Renal cortical epithelial cell (primary cell): ENCODE measurements around the gene RND1. TPM values are rescaled to one million over a fixed set of nuclear protein-coding genes. Genes with fewer than 3 reads are reported as not detected.
"Not testable (repeated sequence)": the region's sequence is repeated elsewhere in the genome, so short reads cannot be mapped to it uniquely, and the experiment has no call there.

ENCODE experiments used
- DNase-seq: peaks from one replicate; pipeline ENCODE4 v3.0.0-alpha.2; 2011; ENCODE audit warnings: low read depth
- total RNA-seq: library from RNA; depleted of rRNA; stranded (reverse); fragments of >200 nt; gene quantifications from 2 replicates; pipeline ENCODE4 v1.2.3, GENCODE V29; 2014

Gene RND1
- total RNA-seq, 1 donor from 2014 or later, result 0.40 TPM

DNA sequence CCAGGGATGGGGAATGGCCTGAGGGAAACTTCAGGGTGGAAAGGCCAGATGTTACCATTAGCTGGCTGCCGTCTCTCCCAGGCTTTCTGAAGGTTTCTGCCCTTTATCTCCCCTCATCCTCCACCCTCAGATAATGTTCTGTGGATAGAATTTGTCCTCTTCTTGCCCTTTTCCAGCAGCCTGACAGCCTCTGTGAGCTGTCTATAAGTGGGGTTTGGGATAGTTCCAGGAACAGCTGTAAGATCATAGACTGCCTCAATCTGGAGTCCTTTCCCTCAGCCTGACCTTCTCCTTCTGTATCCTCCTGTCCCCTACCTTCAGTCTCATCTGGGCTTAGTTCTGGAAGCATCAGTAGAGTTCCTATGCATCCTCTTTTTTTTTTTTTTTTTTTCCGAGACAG, 2.8 kb upstream of the RND1 start:
- no peak for DNase-seq

DNA sequence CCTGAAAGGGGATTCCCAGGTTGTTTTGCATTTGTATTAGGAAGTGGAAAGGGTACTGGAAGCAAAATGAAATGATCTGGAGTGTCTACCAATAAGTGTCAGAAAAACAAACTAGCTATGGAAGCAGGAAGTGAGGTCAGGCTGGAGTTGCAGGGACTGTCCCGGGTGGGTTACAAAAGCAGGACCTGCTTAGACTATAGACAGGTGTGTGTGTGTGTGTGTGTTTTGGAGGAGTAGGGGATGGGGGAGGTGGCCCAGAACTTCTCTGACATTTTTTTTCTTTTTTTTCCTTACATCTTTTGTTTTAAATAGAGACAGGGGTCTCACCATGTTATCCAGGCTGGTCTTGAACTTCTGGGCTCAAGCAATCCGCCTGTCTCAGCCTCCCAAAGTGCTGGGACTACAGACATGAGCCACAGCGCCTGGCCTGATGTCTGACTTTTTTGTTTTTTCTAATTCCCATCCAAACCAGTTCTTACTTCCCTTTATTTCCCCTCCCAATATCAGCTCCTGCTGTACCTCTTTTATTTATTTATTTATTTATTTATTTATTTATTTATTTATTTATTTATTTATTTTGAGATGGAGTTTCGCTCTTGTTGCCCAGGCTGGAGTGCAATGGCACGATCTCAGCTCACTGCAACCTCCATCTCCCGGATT, 512 bp upstream of the RND1 start:
- DNase-seq, result no peak

DNA sequence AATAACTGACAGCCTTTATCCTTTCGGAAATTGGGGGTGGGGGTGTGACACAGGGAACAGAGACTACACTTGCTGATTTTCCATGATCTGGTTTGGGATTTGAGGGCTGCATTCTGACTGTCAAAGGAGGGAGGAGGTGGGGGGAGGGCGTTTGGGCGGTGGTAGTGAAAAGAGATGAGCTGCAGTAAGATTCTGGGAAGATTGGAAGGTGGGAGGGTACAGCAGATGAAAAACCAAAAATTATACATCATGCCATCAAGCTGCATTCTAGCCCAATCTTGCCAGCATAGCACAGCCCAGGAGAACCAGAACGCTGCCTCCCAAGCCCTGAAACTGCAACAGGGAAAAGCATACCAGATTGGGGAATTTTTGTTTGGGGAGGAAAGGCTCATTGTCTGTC, 2.4 kb downstream of the RND1 start:
- no peak for DNase-seq

DNA sequence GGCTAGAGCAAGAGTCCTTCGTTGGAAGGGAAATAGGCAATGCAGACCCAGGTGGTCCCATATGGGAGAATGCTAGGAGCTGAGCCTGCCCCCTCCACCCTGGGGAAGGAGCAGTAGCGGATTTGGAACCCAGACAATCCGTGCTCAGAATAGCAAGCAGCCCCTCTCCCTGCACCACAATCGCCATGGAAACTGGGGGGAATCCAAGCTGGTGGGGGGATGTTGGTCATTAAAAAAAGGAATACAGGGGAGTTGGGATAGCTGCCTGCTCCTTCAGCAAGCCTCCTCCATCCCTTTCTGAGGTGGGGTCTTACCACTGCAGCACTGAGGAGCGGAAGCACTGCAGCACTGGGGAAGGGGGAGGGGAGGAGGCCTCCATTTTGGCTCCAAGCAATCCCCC, 2.9 kb downstream of the RND1 start:
- DNase-seq, result no peak

DNA sequence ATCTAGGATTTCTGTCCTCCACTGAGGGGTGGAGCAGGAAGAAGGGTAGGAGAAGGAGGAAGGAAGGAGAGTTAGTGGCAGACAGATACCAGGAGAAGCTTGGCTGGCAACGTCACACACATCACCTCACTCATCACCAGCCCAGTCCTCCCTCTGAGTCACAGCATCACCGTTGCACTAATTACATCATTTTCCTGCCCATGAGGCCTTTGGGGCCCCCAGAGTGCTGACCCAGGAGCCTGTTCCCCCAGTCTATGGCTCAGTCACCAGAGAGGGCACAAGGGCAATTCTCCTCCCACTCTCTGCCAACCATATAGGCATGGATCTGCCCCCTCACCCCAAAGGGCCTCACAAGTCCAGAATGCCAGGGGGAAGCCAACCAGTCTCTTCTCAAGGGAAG, 4.6 kb downstream of the RND1 start:
- DNase-seq, result no peak

DNA sequence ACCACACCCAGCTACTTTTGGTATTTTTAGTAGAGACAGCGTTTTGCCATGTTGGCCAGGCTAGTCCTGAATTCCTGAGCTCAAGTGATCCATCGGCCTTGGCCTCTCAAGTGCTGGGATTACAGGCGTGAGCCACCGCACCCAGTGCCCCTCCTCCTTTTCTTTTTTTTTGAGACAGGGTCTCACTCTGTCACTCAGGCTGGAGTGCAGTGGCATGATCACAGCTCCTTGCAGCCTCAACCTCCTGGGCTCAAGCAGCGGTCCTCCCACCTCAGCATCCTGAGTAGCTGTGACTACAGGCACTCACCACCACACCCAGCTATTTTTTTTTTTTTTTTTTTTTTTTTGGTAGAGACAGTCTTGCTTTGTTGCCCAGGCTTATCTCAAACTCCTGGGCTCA, 5.4 kb downstream of the RND1 start:
- DNase-seq, result not testable (repeated sequence)

DNA sequence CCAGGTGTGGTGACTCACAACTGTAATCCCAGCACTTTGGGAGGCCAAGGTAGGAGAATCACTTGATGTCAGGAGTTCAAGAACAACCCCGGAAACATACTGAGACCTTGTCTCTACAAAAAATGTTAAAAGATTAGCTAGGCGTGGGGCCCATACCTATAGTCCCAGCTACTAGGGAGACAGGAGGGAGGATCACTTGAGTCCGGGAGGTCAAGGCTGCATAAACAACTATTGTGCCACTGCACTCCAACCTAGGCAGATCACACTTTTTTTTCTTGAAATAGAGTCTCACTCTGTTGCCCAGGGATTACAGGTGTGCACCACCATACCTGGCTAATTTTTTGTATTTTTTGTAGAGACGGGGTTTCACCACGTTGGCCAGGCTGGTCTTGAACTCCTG, 6.1 kb downstream of the RND1 start:
- no peak for DNase-seq

DNA sequence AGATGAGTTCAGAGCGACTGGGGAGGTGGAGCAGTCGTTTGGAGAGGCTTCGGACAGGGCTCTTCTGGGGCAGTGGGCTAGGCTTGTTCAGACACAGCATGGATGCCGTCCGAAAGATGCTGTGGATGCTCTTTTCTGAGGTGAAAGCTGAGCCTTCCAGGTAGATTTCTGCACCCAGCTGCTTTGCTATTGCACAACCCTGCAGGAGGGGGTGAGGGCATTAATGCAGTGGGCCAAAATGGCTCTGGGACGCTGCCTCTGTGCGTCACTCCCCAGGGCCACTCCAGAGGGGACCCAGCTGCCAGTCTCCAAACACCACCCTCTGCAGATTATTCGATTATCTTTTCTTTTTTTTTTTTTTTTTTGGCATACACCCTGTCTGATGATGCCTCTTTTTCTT, 7.6 kb downstream of the RND1 start:
- DNase-seq, result no peak

DNA sequence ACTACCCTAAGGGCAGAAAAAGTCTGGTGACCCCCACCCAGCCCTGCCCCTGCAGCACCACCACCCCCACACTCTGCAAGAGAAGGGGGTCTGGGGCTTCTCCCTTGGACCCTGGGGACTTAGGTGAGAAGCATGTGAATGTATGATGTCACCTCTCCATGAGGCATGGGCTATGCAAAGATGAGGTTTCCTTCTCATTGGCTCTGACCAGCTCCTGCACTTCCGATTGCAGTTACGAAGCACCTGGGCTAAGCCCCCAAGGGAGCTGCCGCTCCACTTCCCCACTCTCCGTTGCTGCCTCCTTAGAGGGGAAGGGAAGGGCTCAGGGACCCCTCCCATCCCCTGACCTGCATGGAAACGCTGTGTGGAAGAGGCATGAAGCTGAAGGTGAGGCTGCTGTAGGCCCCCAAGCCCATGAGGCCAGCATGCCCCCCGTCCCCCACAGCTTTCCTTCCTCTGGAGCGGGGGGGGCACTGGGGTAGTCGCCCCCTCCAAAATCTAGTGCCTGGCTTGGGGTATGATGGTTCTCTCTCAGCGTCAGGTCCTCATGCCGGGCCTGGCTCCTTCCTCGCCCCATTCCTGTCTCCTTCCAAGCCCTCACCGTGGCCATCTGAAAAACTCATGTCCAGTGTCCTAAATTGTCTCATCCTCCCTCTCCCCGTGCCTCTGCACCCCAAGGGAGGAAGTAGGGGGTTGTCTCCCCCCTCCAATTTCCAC, 8.2 kb downstream of the RND1 start:
- DNase-seq, result no peak

DNA sequence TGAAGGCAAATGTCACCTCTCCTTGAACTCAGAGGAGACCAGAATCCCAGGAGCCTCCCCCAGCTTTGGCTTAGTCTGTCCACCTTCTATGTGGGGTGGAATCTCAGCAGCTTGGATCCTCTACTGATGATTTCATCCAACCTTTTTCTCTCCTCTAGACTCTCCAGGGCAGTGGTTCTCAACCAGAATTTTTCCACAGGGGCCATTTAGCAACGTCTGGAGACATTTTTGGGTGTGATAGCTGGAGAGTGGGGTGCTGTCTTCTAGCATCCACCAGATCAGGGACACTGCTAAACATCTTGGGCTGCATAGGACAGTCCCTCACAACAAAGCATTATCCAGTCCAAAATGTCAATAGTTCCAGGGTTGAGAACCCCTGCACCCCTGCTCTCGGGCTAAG, 9.3 kb downstream of the RND1 start:
- no peak for DNase-seq

DNA sequence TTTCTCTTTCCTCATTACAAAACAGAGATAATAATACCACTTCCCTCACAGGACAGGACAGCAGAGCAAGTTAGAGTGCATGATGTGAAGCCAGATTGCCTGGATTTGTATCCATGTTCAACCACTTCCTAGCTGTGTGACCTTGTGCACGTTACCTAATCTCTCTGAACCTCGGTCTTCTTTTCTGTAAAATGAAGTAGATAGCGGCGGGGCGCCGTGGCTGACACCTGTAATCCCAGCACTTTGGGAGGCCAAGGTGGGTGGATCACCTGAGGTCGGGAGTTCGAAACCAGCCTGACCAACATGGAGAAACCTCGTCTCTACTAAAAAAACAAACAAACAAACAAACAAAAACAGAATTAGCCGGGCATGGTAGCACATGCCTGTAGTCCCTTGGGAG, 10.7 kb downstream of the RND1 start:
- not testable (repeated sequence) for DNase-seq

DNA sequence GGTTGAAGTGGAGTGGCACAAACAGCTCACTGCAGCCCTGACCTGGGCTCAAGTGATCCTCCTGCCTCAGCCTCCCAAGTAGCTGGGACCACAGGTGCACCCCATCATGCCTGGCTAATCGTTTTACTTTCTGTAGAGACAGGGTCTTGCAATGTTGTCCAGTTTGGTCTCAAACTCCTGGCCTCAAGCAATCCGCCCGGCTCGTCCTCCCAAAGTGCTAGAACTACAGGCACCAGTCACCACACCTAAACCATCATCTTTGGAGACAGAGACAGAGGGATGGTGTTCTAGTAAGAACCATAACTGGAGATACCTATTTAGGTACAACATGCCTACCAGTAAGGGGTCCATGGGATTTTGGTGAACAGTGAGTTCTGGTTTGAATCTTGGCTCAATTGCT, 11.2 kb downstream of the RND1 start:
- no peak for DNase-seq

DNA sequence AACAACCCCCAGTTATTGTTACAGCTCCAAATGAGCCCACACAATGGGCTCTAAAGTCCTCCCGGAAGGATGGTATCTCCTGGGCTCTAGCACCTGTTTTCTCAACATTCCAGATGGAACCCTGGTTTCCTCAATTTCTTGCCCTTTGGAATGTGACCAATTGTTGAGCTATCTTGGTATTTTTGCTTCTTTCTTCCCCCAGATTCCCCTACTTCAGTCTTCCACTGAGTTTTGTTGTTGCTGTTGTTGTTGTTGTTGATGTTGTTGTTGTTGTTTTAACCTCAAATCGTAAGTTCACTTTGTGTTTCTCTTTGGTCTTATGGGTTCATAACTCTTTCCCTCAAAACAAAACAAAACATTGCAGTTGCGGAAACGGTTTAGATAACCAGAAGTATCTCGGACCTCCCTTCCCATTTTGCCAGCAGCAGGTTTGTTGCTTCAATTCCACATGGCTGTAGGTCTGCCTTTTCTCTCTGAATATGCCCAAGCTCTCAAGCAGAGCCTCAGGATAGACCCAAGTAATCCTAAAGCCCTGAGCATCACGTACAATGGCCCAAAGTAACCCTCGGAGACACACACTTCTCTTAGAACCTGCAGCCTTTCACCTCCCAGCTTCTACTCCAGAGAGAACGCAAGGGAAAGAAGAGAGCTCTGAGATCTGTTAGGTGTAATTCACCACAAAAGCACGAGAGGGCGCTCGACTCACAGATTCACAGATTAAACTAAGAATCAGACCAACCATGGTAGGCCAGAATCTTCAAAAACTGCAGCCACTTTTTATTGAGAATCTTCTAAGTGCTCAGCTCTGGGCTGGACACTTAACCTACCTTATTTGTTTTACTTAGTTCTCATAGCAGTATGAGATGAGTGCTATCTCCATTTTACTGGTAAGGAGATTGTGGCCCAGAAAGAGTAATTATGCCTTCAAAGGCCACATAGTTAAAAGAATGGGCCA, 12.7 kb downstream of the RND1 start:
- DNase-seq, result peak; percentile 88

DNA sequence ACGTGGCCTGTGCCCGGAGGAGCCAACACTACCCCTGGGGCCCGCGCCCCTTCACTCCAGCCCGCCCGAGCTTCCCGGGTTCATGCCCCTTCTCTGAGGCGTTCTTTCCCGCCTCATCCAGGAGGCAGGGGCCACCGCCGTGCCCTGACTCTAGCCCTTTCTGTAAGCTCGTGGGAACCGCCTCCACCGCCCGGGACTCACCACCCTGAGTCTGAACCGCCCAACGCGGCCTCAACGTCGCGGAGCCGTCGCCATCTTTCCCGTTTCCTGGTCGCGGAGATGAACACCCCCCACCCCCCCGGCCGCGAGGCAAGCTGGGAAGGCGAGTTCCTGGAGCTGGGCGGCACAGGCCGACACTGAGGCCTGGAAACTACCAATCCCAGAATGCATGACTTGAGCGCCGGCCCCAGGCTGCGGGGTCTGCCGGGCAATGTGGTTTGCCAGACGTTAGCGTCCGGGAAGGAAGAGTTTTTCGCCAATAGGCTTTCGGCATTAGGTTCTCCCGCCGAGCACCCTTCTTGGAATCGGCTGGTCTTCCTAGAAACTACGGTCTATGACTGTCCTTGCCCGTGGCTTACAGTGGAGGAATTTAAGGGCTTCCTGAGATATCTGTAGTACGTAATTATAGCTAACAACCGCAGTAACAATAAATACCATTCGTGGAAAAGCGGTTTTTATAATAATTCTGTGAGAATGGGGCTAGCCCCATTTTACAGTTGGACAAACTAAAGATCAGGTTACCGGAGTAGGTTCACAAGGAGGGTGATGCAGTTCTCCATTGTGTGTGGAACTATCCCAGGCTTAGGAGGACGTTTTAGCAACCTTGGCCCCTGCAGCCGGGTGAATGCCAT, 13.6 kb downstream of the RND1 start, which contains the start of gene DDX23:
Gene DDX23 (minus strand): TSS at position 281 of the 851 bp plus-strand sequence. CDS start 6,381 bp downstream, outside the sequence.
- peak; percentile 94 for DNase-seq

DNA sequence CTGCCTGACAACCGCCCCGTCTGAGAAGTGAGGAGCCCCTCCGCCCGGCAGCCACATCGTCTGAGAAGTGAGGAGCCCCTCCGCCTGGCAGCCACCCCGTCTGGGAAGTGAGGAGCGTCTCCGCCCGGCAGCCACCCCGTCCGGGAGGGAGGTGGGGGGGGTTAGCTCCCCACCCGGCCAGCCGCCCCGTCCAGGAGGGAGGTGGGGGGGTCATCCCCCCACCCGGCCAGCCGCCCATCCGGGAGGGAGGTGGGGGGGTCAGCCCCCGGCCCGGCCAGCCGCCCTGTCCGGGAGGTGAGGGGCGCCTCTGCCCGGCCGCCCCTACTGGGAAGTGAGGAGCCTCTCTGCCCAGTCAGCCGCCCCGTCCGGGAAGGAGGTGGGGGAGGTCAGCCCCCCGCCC, 23.6 kb downstream of the RND1 start:
- DNase-seq, result not testable (repeated sequence)

DNA sequence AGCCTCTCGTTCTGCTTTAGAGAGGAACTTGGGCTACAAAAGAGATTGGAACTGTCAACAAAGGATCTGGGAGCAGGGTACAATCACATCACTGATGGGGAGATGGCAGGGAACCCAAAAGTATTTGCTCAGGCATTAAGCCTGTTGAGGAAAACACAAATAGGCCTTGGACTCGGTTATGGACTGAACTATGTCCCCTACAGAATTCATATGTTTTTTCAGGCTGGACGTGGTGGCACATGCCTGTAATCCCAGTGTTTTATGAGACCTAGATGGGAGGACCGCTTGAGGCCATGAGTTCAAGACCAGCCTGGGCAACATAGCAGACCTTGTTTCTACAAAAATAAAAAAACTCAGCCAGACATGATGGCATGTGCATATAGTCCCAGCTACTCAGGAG, 27.6 kb downstream of the RND1 start:
- DNase-seq, result no peak

DNA sequence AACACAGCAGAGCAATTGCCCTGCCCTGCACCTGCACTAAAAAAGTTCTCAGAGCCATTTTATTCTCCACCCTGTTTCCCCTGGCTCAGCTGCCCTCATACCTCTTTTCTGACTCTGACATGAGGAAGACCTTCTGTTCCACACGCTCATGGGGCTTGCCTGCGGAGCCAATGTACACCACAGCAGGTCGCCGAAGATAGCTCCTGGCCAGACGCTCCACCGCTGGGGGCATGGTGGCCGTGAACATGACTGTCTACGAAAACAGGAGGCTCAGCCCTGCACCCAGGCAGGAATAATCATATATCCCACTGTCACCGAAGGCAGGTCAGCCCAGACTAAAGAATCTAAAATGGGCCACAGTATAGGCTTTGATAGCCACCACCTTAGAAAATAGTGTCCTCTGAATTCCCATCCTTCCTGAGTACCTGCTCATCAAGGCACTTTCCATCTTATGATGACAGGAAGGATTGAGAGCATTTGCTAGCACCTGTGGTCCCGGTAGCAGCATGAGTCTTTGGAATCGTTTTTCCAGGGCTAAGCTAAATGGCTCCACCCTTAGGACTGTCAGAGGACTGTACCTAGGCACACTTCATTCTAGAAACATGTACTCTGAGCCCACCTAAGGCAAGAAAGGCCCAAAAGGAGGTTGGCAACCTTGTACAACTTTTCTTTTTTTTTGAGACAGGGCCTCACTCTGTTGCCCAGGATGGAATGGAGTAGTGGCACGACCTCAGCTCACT, 33.2 kb downstream of the RND1 start:
- no peak for DNase-seq

DNA sequence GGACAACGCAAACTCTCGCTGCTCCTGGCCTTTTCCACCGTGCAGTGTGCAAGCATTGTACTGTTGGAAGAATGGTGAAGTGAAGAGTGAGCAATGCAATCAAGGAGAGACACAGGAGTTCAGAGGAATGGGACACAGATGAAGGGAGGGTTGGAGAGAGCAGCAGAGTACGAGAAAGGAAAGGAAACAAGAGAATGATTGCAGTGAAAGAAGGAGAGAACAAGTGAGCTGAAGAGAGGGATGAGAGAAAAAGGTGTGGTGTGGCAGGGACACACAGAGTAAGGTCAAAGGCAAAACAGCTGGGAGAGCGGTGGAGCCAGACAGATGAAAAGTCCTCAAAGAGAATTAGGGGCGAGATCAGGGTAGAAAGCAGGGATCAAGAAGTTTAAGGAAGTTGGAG, 34.4 kb downstream of the RND1 start:
- DNase-seq, result no peak

DNA sequence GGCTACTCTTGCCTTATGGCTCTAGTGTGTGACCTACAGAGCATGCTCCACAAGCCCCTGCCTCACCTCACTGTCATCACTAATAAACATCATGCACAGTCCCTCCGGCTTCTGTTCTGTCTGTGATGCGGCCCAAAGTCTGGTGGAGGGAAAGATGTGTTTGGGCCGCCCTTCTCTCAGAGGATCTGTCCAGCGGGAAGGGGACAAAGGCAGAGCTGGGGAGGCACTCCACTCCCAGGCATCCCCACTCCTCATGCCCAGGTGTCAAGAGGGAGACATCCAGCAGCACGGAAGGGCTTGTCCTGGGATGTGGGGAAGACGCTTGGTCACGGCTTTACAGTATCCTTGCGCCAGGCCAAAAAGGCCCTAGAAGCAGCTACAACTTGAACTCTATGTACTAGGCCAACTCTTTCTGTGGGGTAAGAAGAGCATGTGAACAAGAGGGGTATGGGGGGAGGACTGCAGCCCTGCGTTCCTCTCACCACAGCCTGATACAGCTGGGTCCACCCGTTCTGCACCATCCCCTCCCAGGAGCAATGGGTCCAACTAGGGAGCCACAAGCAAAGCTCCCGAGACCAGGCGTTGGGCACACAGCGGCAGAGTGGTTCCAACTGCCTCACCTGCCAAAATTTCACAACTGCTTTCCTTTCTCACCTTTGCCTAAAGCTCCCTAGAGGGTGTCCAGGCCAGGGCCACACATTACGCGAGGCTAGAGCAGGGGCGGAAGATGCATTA, 36.7 kb downstream of the RND1 start:
- no peak for DNase-seq

DNA sequence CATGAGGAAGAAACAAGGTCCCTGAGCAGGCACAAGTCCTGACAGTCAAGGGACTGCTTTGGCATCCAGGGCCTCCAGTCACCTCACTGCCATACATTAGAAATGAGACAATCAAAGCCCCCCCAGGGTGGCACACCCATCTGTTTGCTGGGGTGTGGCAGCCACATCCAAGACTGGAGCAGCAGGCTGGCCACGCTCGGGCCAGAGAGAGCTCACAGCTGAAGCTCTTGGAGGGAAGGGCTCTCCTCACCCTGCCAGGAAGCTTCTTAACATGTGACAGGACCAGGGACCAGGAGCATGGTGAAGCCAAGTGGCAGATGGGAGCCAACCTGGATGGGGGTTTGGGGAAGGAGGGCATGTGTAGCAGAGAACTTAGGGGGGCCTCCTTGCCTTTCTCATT, 37.4 kb downstream of the RND1 start:
- no peak for DNase-seq
